Activated T-helper 2 cell treated with anti-CD3 and anti-CD28 coated beads, Interferon-gamma antibody, Interleukin-2, Interleukin-4, amounts not matched to agents 10 μg/mL and 5 μg/mL and 100 μg/mL, durations not matched to agents 14 hours and 24 hours and 36 hours (primary cell): ENCODE measurements around the gene KLRC4. TPM values are rescaled to one million over a fixed set of nuclear protein-coding genes. Genes with fewer than 3 reads are reported as not detected.
A peak's percentile ranks its signal among the peaks of the same experiment; 100 is the strongest.
"Not testable (repeated sequence)": the region's sequence is repeated elsewhere in the genome, so short reads cannot be mapped to it uniquely, and the experiment has no call there.

Experiments used
- DNase-seq: peaks from one replicate; pipeline ENCODE4 v3.0.0; 2021; ENCODE audit warnings: low spot score
- H3K27ac Mint-ChIP-seq: one replicate; pipeline ENCODE4 v1.8.0; 2021; ENCODE audit warnings: mixed read lengths
- H3K27me3 Mint-ChIP-seq: one replicate; pipeline ENCODE4 v1.8.0; 2021; ENCODE audit warnings: low read depth, mixed read lengths
- H3K36me3 Mint-ChIP-seq: one replicate; pipeline ENCODE4 v1.8.0; 2021; ENCODE audit warnings: low read depth, mixed read lengths
- H3K4me1 Mint-ChIP-seq: one replicate; pipeline ENCODE4 v1.8.0; 2021; ENCODE audit warnings: low read depth, mixed read lengths
- H3K4me3 Mint-ChIP-seq: one replicate; pipeline ENCODE4 v1.8.0; 2021; ENCODE audit warnings: low read depth, mild to moderate bottlenecking, moderate library complexity, mixed read lengths
- H3K9me3 Mint-ChIP-seq: one replicate; pipeline ENCODE4 v1.8.0; 2021; ENCODE audit warnings: mixed read lengths
- intact Hi-C: fragments of 100-400 bp; cut with micrococcal nuclease; formaldehyde crosslinking; loops from one replicate; pipeline ENCODE4 v1.15.1; 2023
- total RNA-seq: library from RNA; stranded (reverse); gene quantifications from 2 replicates; pipeline ENCODE4 v1.2.3, GENCODE V29; 2022

The KLRC4 gene
- total RNA-seq, 1 donor from 2014 or later: not detected

DNA sequence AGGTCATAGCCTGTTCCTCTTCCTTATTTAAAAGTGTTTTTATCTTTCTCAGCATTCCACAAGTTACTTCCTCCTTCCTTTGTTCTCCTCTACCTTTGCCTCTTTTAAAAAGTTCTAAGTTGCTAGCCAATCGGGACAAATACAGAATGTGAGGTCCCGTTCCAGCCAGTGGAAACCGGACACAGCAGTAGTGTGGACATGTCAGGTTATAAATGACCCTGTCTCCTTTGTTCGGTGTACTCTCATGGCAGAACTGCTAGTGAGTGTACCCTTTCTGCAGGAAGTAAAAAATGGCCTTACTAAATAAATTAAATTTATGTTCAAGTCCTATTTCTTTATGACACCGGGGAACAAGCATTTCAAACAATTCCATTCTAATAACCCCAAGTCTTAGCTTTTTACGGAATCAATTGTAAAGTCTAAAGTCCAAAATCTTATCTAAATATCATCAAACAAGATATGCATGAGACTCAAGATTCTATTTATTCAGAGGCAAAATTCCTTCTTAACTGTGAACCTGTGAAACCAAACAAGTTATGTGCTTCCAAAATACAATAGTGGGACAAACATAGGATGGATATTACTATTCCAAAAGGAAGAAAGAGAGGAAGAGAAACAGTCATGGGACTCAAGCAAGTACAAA, 37.5 kb downstream of the KLRC4 start:
- H3K36me3 Mint-ChIP-seq, DNase-seq, H3K27ac Mint-ChIP-seq, intact Hi-C loops, H3K4me3 Mint-ChIP-seq, H3K9me3 Mint-ChIP-seq, H3K4me1 Mint-ChIP-seq: not testable (repeated sequence)
- peaks cover 14% of the 10 kb centered on the region for H3K27me3 Mint-ChIP-seq

DNA sequence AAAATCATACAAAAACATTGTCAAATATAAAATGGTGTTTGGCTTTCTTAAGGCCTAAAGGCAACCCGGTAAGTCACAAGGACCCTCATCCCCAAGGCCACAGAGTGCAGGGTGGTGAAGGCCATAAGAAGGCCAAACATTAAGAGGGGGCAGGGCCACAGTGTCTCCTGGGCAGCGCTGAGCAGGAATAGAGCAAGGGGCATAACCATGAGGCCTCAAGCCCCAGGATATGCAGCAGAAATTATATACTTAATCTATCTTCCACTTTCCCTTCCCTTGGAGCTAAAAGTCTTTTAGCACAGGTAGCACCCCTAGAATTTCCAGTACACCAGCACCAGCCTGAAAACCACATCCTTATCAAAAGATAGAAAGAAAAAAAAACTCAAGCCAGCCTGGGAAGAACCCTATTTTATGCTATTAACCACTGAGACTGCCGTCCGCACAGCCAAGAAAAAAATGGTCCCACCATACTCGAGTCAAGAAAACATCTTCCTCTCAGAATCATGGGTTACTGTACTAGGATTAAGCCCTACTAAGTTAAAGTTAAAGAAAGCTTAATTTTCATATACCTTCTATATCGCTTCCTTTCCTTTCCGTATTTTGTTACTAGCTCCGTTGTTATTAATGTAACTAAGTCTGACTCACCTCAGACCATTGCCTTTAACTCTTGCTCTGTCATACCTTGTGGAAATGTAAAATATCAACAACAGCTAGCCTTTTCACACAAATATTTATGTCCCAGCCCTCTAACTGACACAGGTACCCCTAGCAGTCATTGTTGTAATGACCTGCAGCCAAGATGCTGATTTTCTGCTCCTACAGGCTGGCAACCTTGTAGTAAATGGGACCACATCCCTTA, 39.8 kb downstream of the KLRC4 start:
- Mint-ChIP-seq H3K4me3 (no peak overlapping the region), H3K4me1 (peaks cover 9% of the 10 kb centered on the region), H3K9me3 (peaks cover 5% of the 10 kb centered on the region), H3K36me3 (peaks cover 4% of the 10 kb centered on the region), H3K27me3 (peaks cover 10% of the 10 kb centered on the region), H3K27ac (no peak overlapping the region)
- intact Hi-C loops: loop anchor here (10.0 kb wide), 1 partner anchor 155 kb away; the partner anchor contains the start of gene GABARAPL1
- no peak for DNase-seq

DNA sequence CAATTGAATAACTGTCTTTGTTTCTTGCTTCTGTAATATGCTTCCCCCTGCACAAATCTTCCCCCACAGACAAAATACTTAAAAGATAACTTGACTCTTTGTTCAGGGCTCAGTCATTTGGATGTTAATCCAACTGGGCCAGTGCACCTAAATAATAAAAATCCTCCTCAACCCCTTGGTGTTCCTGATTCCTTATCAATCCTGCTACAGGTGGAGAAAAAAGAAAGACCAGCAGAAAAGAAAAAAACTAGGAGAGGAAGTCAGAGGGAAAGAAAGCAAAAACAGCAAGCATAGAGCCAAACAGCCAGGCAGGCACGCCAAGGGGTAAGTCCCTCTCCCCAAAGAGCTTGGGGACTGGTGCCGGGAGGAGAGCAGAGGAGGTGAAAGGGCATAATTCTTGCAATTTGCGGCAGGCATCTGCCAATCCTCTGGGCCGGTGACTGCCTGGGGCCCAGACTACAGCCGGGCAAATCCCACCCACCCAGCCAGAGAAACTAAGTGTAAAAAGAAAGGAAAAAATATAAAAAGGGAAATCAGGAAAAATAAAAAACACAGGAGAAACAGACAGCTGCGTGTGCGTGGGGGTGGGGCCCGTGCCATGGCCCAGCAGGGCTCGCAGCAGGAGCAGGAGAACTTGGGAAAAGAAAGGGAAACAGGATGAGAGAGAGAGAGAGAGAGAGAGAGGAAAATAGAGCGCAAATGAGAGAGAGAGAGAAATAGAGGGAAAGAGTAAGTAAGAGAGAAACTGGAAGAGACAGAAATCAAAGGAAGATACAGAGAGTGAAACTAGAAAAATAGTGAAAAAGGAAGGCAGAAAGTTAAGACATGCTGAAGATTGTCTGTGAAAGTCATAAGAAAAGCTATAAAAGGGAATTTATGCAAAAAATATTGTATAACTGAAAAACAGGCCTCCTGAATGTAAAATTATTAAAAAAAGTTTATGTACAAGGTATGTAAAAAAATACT, 41.1 kb downstream of the KLRC4 start:
- intact Hi-C loops: loop anchor here (10.0 kb wide), 1 partner anchor 154 kb away; the partner anchor contains the start of gene GABARAPL1
- Mint-ChIP-seq H3K4me1 (peaks cover 9% of the 10 kb centered on the region), H3K27me3 (peaks cover 10% of the 10 kb centered on the region), H3K4me3 (no peak overlapping the region), H3K36me3 (peaks cover 4% of the 10 kb centered on the region), H3K27ac (no peak overlapping the region), H3K9me3 (peaks cover 5% of the 10 kb centered on the region)
- DNase-seq: no peak

DNA sequence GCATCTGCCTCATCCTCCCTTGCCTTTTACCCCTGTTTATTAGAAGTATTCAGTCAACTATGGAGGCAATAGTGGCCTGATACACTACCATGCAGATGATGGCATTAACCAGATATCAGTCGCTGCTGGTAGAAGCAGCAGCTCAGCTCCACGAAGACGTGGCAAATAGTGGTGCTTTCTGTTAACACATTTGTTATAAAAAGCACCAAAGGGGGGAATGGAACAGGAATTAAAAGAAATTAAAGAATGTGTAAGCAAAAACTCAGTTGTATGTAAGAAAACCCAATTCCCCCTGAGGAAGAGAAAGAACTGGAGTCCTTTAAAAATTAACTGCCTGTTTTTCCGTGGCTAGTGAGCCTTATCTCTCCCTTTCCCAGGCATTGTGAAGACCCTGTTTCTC, 41.8 kb downstream of the KLRC4 start:
- not testable (repeated sequence) for H3K4me1 Mint-ChIP-seq, H3K36me3 Mint-ChIP-seq

DNA sequence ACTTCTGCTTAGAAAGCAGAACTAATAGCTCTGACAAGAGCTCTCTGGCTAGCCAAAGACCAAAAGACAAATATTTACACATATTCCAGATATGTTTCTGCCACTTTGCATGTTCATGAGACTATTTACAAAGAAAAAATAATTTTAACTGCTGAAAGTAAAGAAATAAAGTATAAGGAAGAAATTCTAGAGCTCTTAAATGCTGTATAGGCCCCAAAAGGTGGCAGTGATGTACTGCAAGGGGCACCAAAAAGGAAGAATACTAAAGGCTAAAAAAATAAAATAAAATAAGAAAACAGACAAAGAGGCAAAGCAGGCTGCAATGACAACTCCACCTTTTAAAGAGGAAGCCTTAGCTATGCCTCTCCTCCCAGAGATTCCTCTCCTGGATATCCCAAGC, 42.7 kb downstream of the KLRC4 start:
- DNase-seq: no peak
- peaks cover 19% of the 10 kb centered on the region for H3K27me3 Mint-ChIP-seq
- intact Hi-C loops: loop anchor here (10.0 kb wide), 1 partner anchor 152 kb away; the partner anchor contains the start of gene GABARAPL1
- H3K9me3 Mint-ChIP-seq: peaks cover 5% of the 10 kb centered on the region
- H3K27ac Mint-ChIP-seq: no peak overlapping the region
- H3K36me3 Mint-ChIP-seq: peaks cover 4% of the 10 kb centered on the region
- H3K4me1 Mint-ChIP-seq: peaks cover 7% of the 10 kb centered on the region
- H3K4me3 Mint-ChIP-seq: no peak overlapping the region

More for the DNA sequence above, 41.8 kb downstream of the KLRC4 start:
- H3K9me3 Mint-ChIP-seq, H3K4me3 Mint-ChIP-seq, DNase-seq, H3K27ac Mint-ChIP-seq: not testable (repeated sequence)
- intact Hi-C loops: loop anchor here (10.0 kb wide), 1 partner anchor 153 kb away; the partner anchor contains the start of gene GABARAPL1
- peaks cover 13% of the 10 kb centered on the region for H3K27me3 Mint-ChIP-seq

- H3K36me3 Mint-ChIP-seq: peaks cover 4% of the 10 kb centered on the region
- H3K9me3 Mint-ChIP-seq: peaks cover 5% of the 10 kb centered on the region
- DNase-seq: no peak
- H3K4me1 Mint-ChIP-seq: peaks cover 7% of the 10 kb centered on the region
- H3K4me3 Mint-ChIP-seq: no peak overlapping the region
- no peak overlapping the region for H3K27ac Mint-ChIP-seq
- intact Hi-C loops: loop anchor here (2.0 to 10.0 kb wide), 4 partner anchors 45 to 175 kb away; partner anchors contain the start of gene GABARAPL1
- H3K27me3 Mint-ChIP-seq: peaks cover 23% of the 10 kb centered on the region
Measured at GRCh38 chr12:10365696-10366405, 43.7 kb downstream of the KLRC4 start.

DNA sequence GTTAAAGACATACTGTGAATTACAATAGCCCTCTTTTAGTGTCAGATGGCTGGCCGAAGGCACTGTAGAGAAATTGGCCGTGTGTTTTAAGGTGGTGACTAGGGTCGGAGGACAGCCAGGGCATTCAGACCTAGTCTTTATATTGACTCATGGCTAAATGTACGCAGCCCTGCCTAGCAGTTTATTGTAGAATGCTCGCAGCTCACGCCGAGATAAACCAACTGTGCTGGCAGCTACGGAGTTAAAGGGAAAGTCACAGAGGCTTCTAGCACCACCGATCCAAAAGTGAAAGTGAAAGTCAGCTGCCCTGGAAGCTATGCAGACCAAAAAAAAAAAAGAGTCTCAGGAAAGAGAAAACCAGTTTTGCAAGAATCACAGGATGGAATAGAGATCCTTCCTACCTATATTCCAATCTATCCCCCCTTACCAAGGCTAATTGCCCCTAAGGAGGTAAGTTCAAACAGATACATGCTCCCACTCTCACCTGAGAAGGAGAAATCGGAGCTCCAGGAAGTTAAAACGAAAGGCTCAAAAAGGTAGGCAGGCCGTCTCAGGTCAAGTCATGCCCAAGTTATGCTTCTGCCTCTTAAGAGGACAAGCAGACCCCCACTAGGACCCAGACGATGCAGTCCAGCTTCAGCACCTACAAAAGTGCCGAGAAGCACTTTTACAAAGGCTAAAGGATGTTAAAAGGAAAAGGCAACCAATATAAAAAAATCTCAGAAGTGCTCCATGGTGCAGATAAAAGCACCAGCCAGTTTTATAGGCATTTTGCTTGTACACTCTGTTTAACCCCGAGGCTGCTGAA, 44.5 kb downstream of the KLRC4 start:
- peaks cover 27% of the 10 kb centered on the region for H3K27me3 Mint-ChIP-seq
- H3K4me1 Mint-ChIP-seq: peaks cover 9% of the 10 kb centered on the region
- intact Hi-C loops: loop anchor here (2.0 to 10.0 kb wide), 5 partner anchors 44 to 176 kb away; partner anchors contain the start of gene GABARAPL1
- peak; percentile 51 for DNase-seq
- H3K27ac Mint-ChIP-seq: no peak overlapping the region
- peaks cover 4% of the 10 kb centered on the region for H3K36me3 Mint-ChIP-seq
- H3K9me3 Mint-ChIP-seq: peaks cover 5% of the 10 kb centered on the region
- no peak overlapping the region for H3K4me3 Mint-ChIP-seq

DNA sequence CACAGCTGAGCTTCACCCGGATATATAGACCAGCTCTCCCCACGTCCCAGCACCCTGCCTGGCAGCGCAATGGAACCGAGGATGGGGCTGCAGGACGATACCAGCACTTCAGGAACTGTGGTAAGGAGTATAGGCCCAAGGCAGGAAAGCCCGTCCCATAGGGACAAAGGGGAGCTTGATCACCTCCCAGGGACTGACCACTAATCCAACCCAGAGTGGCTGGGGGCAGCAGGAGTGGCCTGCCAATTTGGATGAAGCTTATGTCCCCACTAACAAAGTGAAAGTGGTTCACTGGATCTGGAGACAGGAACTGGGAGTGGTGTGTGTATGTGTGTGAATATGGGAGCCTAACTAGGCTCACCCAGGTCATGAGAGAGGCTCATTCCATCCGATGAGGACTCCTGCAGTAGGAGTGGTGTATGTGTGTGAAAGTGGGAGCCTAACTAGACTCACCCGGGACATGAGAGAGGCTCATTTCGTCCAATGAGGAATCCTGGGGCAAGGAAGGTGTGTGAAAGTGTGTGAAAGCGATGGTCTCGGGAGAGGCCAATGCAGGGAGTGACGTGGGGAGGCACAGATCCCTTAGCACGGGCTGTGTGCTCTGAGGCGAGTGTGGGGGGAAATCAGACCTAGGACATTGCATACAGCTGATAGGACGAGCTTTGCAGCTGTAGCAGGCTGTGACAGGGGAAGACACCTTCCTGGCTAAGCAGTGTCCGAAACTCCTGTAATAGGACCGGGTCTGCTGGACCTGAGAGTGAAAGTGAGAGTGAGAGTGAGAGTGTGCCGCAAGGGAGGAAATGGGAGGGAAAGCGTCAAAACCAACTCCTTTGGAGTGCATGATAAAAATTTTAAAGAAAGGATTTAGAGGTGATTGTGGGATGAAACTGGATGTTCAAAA, 45.4 kb downstream of the KLRC4 start:
- intact Hi-C loops: loop anchor here (2.0 to 10.0 kb wide), 5 partner anchors 43 to 177 kb away; partner anchors contain the start of gene GABARAPL1
- no peak overlapping the region for H3K27ac Mint-ChIP-seq

DNA sequence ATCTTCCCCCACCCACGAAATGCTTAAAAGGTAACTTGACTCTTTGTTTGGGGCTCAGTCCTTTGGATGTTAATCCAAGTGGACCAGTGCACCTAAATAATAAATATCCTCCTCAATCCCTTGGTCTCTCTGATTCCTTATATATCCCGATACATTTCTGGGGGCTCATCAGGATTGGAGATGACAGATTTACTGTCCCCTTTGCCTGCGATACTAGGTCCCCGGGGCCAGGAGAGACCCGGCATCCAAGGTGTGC, 46.0 kb downstream of the KLRC4 start:
- intact Hi-C loops: loop anchor here (5.0 to 10.0 kb wide), 2 partner anchors 126 to 149 kb away; partner anchors contain the start of gene GABARAPL1
- peaks cover 4% of the 10 kb centered on the region for H3K36me3 Mint-ChIP-seq

More for the DNA sequence above, 45.4 kb downstream of the KLRC4 start:
- peaks cover 4% of the 10 kb centered on the region for H3K36me3 Mint-ChIP-seq
- DNase-seq: peak; percentile 16
- peaks cover 5% of the 10 kb centered on the region for H3K9me3 Mint-ChIP-seq
- peaks cover 9% of the 10 kb centered on the region for H3K4me1 Mint-ChIP-seq
- no peak overlapping the region for H3K4me3 Mint-ChIP-seq
- peaks cover 27% of the 10 kb centered on the region for H3K27me3 Mint-ChIP-seq

GRCh38 chr12:10362828-10363657, 46.5 kb downstream of the KLRC4 start:
- intact Hi-C loops: loop anchor here (5.0 to 10.0 kb wide), 2 partner anchors 126 to 148 kb away; partner anchors contain the start of gene GABARAPL1
- Mint-ChIP-seq H3K4me3 (no peak overlapping the region), H3K27ac (no peak overlapping the region), H3K36me3 (peaks cover 2% of the 10 kb centered on the region), H3K4me1 (peaks cover 8% of the 10 kb centered on the region), H3K9me3 (peaks cover 2% of the 10 kb centered on the region), H3K27me3 (peaks cover 24% of the 10 kb centered on the region)
- no peak for DNase-seq

More for the DNA sequence above, 46.0 kb downstream of the KLRC4 start:
- Mint-ChIP-seq H3K4me1 (peaks cover 8% of the 10 kb centered on the region), H3K9me3 (peaks cover 5% of the 10 kb centered on the region), H3K27me3 (peaks cover 29% of the 10 kb centered on the region), H3K4me3 (no peak overlapping the region), H3K27ac (no peak overlapping the region)
- no peak for DNase-seq
